Natural killer cell (primary cell): Measurements from ENCODE around the gene RUNX2. TPM values are rescaled to one million over a fixed set of nuclear protein-coding genes. Genes with fewer than 3 reads are reported as not detected.

Source experiments
- ATAC-seq, 3 donors: fragments of 150-1000 bp in 2 of 3; fragments of 200-7000 bp in 1 of 3; cut with Tn5 transposase; 1 replicate in 1 of 3; 2 replicates in 2 of 3; pipeline ENCODE4 v1.10.0; 2021; ENCODE audit warnings: mild to moderate bottlenecking in 2 of 3, moderate library complexity in 2 of 3
- DNase-seq, 2 donors: peaks; one replicate each; pipeline versions ENCODE4 v3.0.0 to v3.0.0-alpha.2; 2013 to 2021; ENCODE audit warnings: mixed read lengths in 1 of 2
- H3K27ac ChIP-seq: one replicate; pipeline ENCODE4 v1.5.1; 2013; ENCODE audit warnings: mild to moderate bottlenecking, low read length
- H3K27me3 ChIP-seq: one replicate; pipeline ENCODE4 v1.6.1; 2013; ENCODE audit warnings: low read length; ENCODE audit not compliant: control insufficient read depth, insufficient read depth
- H3K36me3 ChIP-seq: one replicate; pipeline ENCODE4 v1.6.1; 2013; ENCODE audit warnings: low read length; ENCODE audit not compliant: control insufficient read depth, insufficient read depth
- H3K4me1 ChIP-seq: one replicate; pipeline ENCODE4 v1.6.1; 2013; ENCODE audit warnings: low read length; ENCODE audit not compliant: control insufficient read depth, insufficient read depth
- H3K4me3 ChIP-seq: one replicate; pipeline ENCODE4 v1.5.1; 2013; ENCODE audit warnings: low read length
- H3K9me3 ChIP-seq: one replicate; pipeline ENCODE4 v1.6.1; 2013; ENCODE audit warnings: low read length; ENCODE audit not compliant: control insufficient read depth, insufficient read depth
- H3K27ac Mint-ChIP-seq, 2 donors: one replicate each; pipeline ENCODE4 v1.8.0; 2022; ENCODE audit warnings: mild to moderate bottlenecking in 2 of 2, mixed read lengths in 2 of 2, moderate library complexity in 1 of 2
- H3K27me3 Mint-ChIP-seq, 2 donors: one replicate each; pipeline ENCODE4 v1.8.0; 2022; ENCODE audit warnings: low read depth in 2 of 2, mixed read lengths in 2 of 2
- H3K36me3 Mint-ChIP-seq: one replicate; pipeline ENCODE4 v1.8.0; 2022; ENCODE audit warnings: mixed read lengths
- H3K4me1 Mint-ChIP-seq, 2 donors: one replicate each; pipeline ENCODE4 v1.8.0; 2022; ENCODE audit warnings: mixed read lengths in 2 of 2
- H3K4me3 Mint-ChIP-seq: one replicate; pipeline ENCODE4 v1.8.0; 2022; ENCODE audit warnings: mild to moderate bottlenecking, moderate library complexity, mixed read lengths
- H3K9me3 Mint-ChIP-seq, 2 donors: one replicate each; pipeline ENCODE4 v1.8.0; 2022; ENCODE audit warnings: mixed read lengths in 2 of 2
- WGBS: methylation state at CpG from one replicate; pipeline ENCODE4 v1.1.7; 2013; ENCODE audit warnings: missing lambda C conversion rate; ENCODE audit not compliant: insufficient coverage; 5-methylcytosine and 5-hydroxymethylcytosine counted together
- intact Hi-C: fragments of 100-400 bp; cut with micrococcal nuclease; formaldehyde crosslinking; loops from one replicate; pipeline ENCODE4 v1.14.2; 2022
- total RNA-seq, 4 donors: library from RNA; stranded (reverse); fragments of 120-200 nt in 1 of 4; gene quantifications; one replicate each; pipeline versions ENCODE4 v1.2.3 to v1.2.4, GENCODE V29; 2013 to 2022
- TF ChIP-seq, protein P1 (sequence below): fragments of 200-600 bp; IDR thresholded peaks from one replicate; pipeline ENCODE4 v1.8.0; 2022; ENCODE audit warnings: antibody characterized with exemption

The RUNX2 gene
- total RNA-seq, 3 donors from 2014 or later (not counting 1 experiment from before 2014, with no cell fraction given): 5.0 to 19.2 (median 7.0) TPM

DNA sequence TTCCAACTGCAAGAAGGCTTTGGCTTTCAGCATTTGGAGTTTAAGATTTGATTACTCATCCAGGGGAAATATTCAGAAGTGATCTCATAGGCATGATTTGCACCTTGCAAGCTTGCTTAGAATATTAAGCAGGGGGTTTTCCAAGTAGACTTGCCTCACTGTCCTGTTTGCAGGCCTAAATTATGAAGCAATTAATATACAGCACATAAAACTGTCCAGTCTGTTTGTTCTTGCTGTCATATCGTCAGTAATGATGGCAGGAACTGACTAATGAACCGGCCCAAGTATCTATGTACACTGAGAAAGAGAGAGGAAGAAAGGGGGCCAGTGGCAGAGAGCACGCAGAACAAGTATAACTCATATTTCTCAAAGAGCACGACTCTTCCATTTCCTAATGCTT is 262.1 kb downstream of the RUNX2 start:
- Histone ChIP-seq H3K9me3 (no peaks in the 10 kb centered on the region), H3K36me3 (no peaks in the 10 kb centered on the region), H3K4me3 (no peak overlapping the region), H3K4me1 (peaks cover 34% of the 10 kb centered on the region), H3K27ac (no peak overlapping the region), H3K27me3 (no peaks in the 10 kb centered on the region)
- WGBS: 39% methylated on average over 2 of the region's 4 CpGs
- Mint-ChIP-seq H3K4me1 (peaks cover 47 to 48% of the 10 kb centered on the region in 2 donors), H3K9me3 (no peaks in the 10 kb centered on the region), H3K4me3 (no peak overlapping the region), H3K27ac (peak overlapping the region in 1 of 2 donors; percentile 27), H3K27me3 (peaks cover 9 to 12% of the 10 kb centered on the region in 2 donors), H3K36me3 (no peaks in the 10 kb centered on the region)
- intact Hi-C loops: no loop called here
- ATAC-seq (peak in 1 of 3 donors; percentile 30), DNase-seq (no peak)
- TF ChIP-seq, protein P1, sequence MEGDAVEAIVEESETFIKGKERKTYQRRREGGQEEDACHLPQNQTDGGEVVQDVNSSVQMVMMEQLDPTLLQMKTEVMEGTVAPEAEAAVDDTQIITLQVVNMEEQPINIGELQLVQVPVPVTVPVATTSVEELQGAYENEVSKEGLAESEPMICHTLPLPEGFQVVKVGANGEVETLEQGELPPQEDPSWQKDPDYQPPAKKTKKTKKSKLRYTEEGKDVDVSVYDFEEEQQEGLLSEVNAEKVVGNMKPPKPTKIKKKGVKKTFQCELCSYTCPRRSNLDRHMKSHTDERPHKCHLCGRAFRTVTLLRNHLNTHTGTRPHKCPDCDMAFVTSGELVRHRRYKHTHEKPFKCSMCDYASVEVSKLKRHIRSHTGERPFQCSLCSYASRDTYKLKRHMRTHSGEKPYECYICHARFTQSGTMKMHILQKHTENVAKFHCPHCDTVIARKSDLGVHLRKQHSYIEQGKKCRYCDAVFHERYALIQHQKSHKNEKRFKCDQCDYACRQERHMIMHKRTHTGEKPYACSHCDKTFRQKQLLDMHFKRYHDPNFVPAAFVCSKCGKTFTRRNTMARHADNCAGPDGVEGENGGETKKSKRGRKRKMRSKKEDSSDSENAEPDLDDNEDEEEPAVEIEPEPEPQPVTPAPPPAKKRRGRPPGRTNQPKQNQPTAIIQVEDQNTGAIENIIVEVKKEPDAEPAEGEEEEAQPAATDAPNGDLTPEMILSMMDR: no peak

DNA sequence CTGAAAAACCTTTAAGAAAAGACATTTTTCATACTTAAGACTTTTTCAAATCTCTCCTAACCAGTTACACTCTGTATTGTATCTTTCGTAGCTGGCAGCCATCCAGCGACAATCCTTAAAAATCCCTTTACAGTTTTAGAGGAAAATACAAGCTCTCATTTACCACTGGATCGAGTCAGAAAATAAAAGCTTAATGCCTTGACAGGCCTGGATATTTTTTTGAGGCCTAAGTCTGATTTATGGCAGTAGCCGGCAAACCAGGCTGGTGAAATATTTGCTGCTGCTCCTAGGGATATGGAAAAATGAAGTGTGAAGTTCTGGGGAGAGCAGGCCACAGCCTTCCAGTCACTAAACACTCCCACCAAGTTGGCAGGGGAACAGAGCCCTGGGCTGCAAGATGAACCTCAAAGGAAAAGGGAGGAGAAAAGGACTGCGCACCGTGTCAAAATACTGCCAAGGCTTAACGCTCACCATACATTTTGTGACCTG is 262.6 kb downstream of the RUNX2 start:
- no peak for DNase-seq
- H3K27me3 ChIP-seq: no peaks in the 10 kb centered on the region
- Mint-ChIP-seq H3K27me3 (peaks cover 9 to 12% of the 10 kb centered on the region in 2 donors), H3K27ac (peak overlapping the region in 1 of 2 donors; percentile 27), H3K9me3 (no peaks in the 10 kb centered on the region), H3K4me3 (no peak overlapping the region), H3K36me3 (no peaks in the 10 kb centered on the region), H3K4me1 (peaks cover 42 to 43% of the 10 kb centered on the region in 2 donors)
- TF ChIP-seq, protein P1: no peak
- no peaks in the 10 kb centered on the region for H3K36me3 ChIP-seq
- H3K27ac ChIP-seq: no peak overlapping the region
- 87% methylated on average over 7 of the region's 7 CpGs for WGBS
- no peak overlapping the region for H3K4me3 ChIP-seq
- no peak for ATAC-seq
- intact Hi-C loops: no loop called here
- no peaks in the 10 kb centered on the region for H3K9me3 ChIP-seq
- peaks cover 29% of the 10 kb centered on the region for H3K4me1 ChIP-seq

DNA sequence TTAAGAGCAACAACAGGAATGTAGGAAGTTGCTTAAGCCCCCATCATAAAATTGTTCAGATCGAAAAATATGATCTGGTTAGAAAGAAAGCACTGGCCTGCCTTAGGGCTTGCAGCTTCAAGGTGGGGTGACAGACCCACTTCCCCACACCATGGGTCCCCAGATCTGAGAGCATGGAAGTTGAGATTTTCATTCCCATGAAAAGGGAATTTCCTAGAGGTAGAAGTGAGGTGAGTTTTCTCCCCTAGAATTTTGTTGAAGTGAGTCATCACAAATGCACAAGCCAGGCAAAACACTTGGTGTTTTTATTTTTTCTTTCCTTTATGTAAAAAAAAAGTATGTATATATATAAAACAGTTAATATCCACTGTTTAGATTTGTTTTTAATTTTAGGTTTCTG is 263.2 kb downstream of the RUNX2 start:
- DNase-seq (no peak), ATAC-seq (no peak)
- no peaks in the 10 kb centered on the region for H3K36me3 Mint-ChIP-seq
- TF ChIP-seq, protein P1: no peak
- Histone ChIP-seq H3K4me1 (peaks cover 23% of the 10 kb centered on the region), H3K9me3 (no peaks in the 10 kb centered on the region), H3K27ac (no peak overlapping the region), H3K36me3 (no peaks in the 10 kb centered on the region), H3K4me3 (no peak overlapping the region), H3K27me3 (no peaks in the 10 kb centered on the region)
- no peak overlapping the region for H3K27ac Mint-ChIP-seq
- intact Hi-C loops: no loop called here
- H3K9me3 Mint-ChIP-seq: no peaks in the 10 kb centered on the region
- peaks cover 36 to 37% of the 10 kb centered on the region in 2 donors for H3K4me1 Mint-ChIP-seq
- H3K27me3 Mint-ChIP-seq: peaks cover 3 to 8% of the 10 kb centered on the region in 2 donors
- no peak overlapping the region for H3K4me3 Mint-ChIP-seq
- WGBS: 75% methylated on average over 1 of the region's 1 CpG

DNA sequence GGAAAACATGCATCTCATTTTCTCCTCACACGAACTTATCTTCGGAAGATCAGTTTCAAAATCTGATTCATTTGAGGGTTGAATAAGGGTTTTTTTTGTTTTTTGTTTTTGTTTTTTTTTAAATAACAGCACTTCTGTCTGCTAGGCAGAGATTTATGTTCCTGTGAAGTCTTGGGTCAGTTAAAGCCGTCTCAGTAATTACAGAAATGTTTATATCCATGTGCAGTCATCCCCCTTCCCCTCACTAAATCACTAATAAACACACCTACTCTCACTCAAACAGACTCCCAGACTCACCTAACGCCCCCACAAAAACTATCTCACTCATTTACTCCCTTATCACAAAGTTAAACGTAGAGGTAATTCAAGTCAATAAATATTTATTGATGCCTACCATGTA is 263.8 kb downstream of the RUNX2 start:
- Histone ChIP-seq H3K4me1 (peaks cover 17% of the 10 kb centered on the region), H3K36me3 (no peaks in the 10 kb centered on the region), H3K27me3 (no peaks in the 10 kb centered on the region), H3K27ac (no peak overlapping the region), H3K4me3 (no peak overlapping the region), H3K9me3 (no peaks in the 10 kb centered on the region)
- Mint-ChIP-seq H3K4me3 (no peak overlapping the region), H3K4me1 (peaks cover 30 to 31% of the 10 kb centered on the region in 2 donors), H3K36me3 (no peaks in the 10 kb centered on the region), H3K27me3 (peaks cover 3 to 7% of the 10 kb centered on the region in 2 donors), H3K9me3 (no peaks in the 10 kb centered on the region), H3K27ac (no peak overlapping the region)
- WGBS: 78% methylated on average over 4 of the region's 5 CpGs
- intact Hi-C loops: no loop called here
- ATAC-seq: no peak
- no peak for DNase-seq
- TF ChIP-seq, protein P1: no peak
